Lower leg skin (tissue), 4 donors: ENCODE results near the gene RAB22A. TPM values are rescaled to one million over a fixed set of nuclear protein-coding genes. Genes with fewer than 3 reads are reported as not detected.
"Not testable (repeated sequence)": the region's sequence is repeated elsewhere in the genome, so short reads cannot be mapped to it uniquely, and the experiment has no call there.

Experiments used
- DNase-seq, 2 donors: peaks; one replicate each; pipeline ENCODE4 v3.0.0-alpha.2; 2019; ENCODE audit warnings: low spot score in 2 of 2
- H3K4me3 ChIP-seq: fragments of 200-600 bp; sonication (generic); 2 replicates; pipeline ENCODE4 v1.5.1; 2017; ENCODE audit warnings: mild to moderate bottlenecking, low read depth; ENCODE audit not compliant: poor library complexity, severe bottlenecking
- CTCF ChIP-seq, 3 donors: fragments of 450-650 bp; IDR thresholded peaks; one replicate each; pipeline ENCODE4 v1.5.1; 2016; ENCODE audit warnings: antibody characterized with exemption in 3 of 3, mild to moderate bottlenecking in 3 of 3, moderate library complexity in 2 of 3
- POLR2A ChIP-seq, 2 donors: fragments of 450-650 bp; IDR thresholded peaks; one replicate each; pipeline ENCODE4 v1.6.1; 2016 to 2017; ENCODE audit warnings: antibody characterized with exemption in 2 of 2, mild to moderate bottlenecking in 1 of 2, moderate library complexity in 1 of 2
- WGBS, 2 donors: methylation state at CpG; one replicate each; pipeline ENCODE4 v1.1.5; 2018; 5-methylcytosine and 5-hydroxymethylcytosine counted together
- intact Hi-C: fragments of 100-400 bp; cut with DNase I; formaldehyde crosslinking; loops from one replicate; pipeline ENCODE4 v1.15.0; 2023; ENCODE audit warnings: low total_unique reads
- total RNA-seq, 4 donors: library from RNA; depleted of rRNA; stranded (reverse); fragments of >200 nt; gene quantifications; one replicate each; pipeline ENCODE4 v1.1.0, GENCODE V29; 2016

The RAB22A gene
- total RNA-seq, 4 donors from 2014 or later: 18.3 to 21.6 (median 20.1) TPM

GRCh38 chr20:58366866-58367265 is 57.4 kb downstream of the RAB22A start:
- intact Hi-C loops: no loop called here
- no peak overlapping the region for H3K4me3 ChIP-seq
- no peak for DNase-seq
- no peak for TF ChIP-seq POLR2A (IDR thresholded peaks at IDR 0.05)
- no peak for TF ChIP-seq CTCF (IDR thresholded peaks at IDR 0.05)
- 82 to 86% methylated on average over 3 of the region's 3 CpGs for WGBS, 2 donors

DNA sequence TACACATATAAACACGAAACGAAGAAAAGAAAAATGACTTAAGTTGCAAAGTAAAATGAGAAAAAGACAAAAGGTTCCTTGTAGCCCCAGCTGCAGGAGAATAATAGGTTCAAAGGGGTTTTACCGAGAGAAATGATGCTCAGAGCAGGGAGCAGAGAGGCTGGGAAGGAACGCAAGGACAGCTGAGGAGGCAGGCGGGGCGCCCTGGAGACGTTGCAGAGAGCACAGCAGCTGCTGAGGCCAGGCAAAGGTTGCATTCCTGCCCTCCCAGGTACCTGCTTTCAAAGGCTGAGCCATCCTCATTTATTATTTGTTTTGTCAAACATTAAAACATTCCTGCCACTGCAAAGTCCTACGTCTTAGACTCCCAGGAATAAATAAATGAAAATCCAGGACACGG is 63.3 kb downstream of the RAB22A start:
- intact Hi-C loops: no loop called here
- DNase-seq: no peak
- no peak overlapping the region for H3K4me3 ChIP-seq
- WGBS, 2 donors: 59 to 63% methylated on average over 9 of the region's 9 CpGs
- TF ChIP-seq CTCF (IDR thresholded peaks at IDR 0.05): no peak
- no peak for TF ChIP-seq POLR2A (IDR thresholded peaks at IDR 0.05)

DNA sequence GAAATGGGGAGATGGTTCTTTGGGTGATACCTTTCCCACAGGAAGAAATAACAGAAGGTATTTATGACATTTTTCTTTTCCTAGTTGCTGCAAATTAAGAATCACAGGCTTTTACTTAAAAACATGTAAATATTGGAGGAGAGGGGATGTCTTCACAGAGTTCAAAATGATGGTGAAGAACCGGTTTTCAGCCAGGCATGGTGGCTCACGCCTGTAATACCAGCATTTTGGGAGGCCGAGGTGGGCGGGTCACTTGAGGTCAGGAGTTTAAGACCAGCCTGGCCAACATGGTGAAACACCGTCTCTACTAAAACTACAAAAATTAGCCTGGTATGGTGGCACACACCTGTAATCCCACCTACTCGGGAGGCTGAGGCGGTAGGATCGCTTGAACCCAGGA is 63.8 kb downstream of the RAB22A start:
- H3K4me3 ChIP-seq, intact Hi-C loops, DNase-seq: not testable (repeated sequence)
- WGBS, 2 donors: 90 to 93% methylated on average over 8 of the region's 8 CpGs

- no peak overlapping the region for H3K4me3 ChIP-seq
- TF ChIP-seq CTCF (IDR thresholded peaks at IDR 0.05) (no peak), POLR2A (IDR thresholded peaks at IDR 0.05) (no peak)
- DNase-seq: no peak
- 79 to 83% methylated on average over 19 of the region's 19 CpGs for WGBS, 2 donors
- intact Hi-C loops: no loop called here
These were observed 64.7 kb downstream of the RAB22A start for GRCh38 chr20:58374027-58374850.

DNA sequence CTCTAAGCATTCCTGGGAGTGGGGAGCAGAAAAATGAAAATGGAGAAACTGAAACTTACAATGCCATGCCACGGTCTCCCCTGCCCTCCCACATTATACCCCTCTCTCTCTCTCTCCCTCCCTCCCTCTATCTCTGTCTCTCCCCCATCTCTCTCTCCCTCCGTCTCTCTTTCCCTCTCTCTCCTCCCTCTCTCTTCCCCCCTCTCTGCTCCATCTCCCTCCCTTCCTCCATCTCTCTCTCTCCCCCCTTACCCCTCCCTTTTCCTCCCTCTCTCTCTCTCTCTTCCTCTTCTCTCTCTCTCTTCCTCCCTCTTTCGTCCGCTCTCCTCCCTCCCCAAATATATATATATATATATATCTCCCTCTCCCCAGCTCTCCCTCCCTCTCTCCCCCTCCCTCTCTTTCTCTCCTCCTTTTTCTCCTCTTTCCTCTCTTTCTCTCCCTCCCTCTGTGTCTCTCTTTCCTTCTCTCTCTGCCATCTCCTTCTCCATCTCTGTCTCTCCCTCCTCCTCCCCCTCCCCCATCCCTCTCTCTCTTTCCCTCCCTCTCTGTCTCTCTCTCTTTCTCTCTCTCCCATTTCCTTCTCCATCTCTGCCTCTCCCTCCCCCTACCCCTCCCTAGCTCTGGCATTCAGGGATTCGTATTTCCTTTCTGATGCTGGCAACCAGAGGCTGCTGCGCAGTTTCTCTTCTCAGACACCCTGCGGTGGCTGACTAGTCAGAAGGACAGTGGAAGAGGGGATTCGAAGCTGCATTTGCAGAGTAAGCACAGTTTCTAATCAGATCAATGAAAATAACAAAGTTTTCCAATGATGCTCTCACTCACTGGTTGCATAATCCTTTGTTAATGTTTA is 65.6 kb downstream of the RAB22A start:
- intact Hi-C loops: no loop called here

More for the DNA sequence above, 65.6 kb downstream of the RAB22A start:
- 42 to 48% methylated on average over 8 of the region's 8 CpGs for WGBS, 2 donors
- DNase-seq: no peak
- no peak overlapping the region for H3K4me3 ChIP-seq
- no peak for TF ChIP-seq POLR2A (IDR thresholded peaks at IDR 0.05)
- TF ChIP-seq CTCF (IDR thresholded peaks at IDR 0.05): no peak
